HUES64 (cell line): ENCODE data around the gene LDB2.
A peak's percentile ranks its signal among the peaks of the same experiment; 100 is the strongest.

Experiments
- H3K27ac ChIP-seq: 2 replicates; pipeline ENCODE4 v1.7.0; 2013; ENCODE audit warnings: low read depth, low read length, inconsistent platforms
- H3K27me3 ChIP-seq: 2 replicates; pipeline ENCODE4 v1.6.1; 2013; ENCODE audit warnings: mild to moderate bottlenecking, low read length; ENCODE audit not compliant: insufficient read depth
- H3K36me3 ChIP-seq: 2 replicates; pipeline ENCODE4 v1.6.1; 2013; ENCODE audit warnings: mild to moderate bottlenecking, low read length; ENCODE audit not compliant: insufficient read depth
- H3K4me1 ChIP-seq: 2 replicates; pipeline ENCODE4 v1.6.1; 2013; ENCODE audit warnings: mild to moderate bottlenecking, low read length, moderate library complexity; ENCODE audit not compliant: insufficient read depth
- H3K4me3 ChIP-seq: 2 replicates; pipeline ENCODE4 v1.5.1; 2013; ENCODE audit warnings: mild to moderate bottlenecking, low read length, moderate library complexity
- H3K9ac ChIP-seq: 2 replicates; pipeline ENCODE4 v1.6.1; 2013; ENCODE audit warnings: mild to moderate bottlenecking, low read depth, low read length
- H3K9me3 ChIP-seq: 2 replicates; pipeline ENCODE4 v1.6.1; 2013; ENCODE audit warnings: low read depth, low read length; ENCODE audit not compliant: insufficient read depth
- WGBS: fragments of 150-250, 120-280 bp; methylation state at CpG from one replicate; pipeline ENCODE4 v1.1.7; 2013; ENCODE audit warnings: missing lambda C conversion rate; 5-methylcytosine and 5-hydroxymethylcytosine counted together

Gene LDB2

GRCh38 chr4:16843831-16844508, 54.5 kb downstream of the LDB2 start:
- H3K27me3 ChIP-seq: no peaks in the 10 kb centered on the region
- H3K27ac ChIP-seq: peak overlapping the region; percentile 29; the same call in 1 of the 2 replicates
- H3K4me3 ChIP-seq: no peak overlapping the region
- no peaks in the 10 kb centered on the region; the same call in 1 of the 2 replicates for H3K36me3 ChIP-seq
- no peaks in the 10 kb centered on the region for H3K9me3 ChIP-seq
- 85% methylated on average over 6 of the region's 6 CpGs for WGBS
- peaks cover 54% of the 10 kb centered on the region for H3K4me1 ChIP-seq
- no peak overlapping the region for H3K9ac ChIP-seq

GRCh38 chr4:16838226-16838875, 60.1 kb downstream of the LDB2 start:
- Histone ChIP-seq H3K36me3 (no peaks in the 10 kb centered on the region; the same call in 1 of the 2 replicates), H3K27ac (no peak overlapping the region), H3K9ac (no peak overlapping the region), H3K27me3 (no peaks in the 10 kb centered on the region), H3K4me3 (no peak overlapping the region), H3K4me1 (peaks cover 26% of the 10 kb centered on the region), H3K9me3 (no peaks in the 10 kb centered on the region)
- 87% methylated on average over 4 of the region's 4 CpGs for WGBS

GRCh38 chr4:16837475-16837874, 61.0 kb downstream of the LDB2 start:
- Histone ChIP-seq H3K36me3 (no peaks in the 10 kb centered on the region; the same call in 1 of the 2 replicates), H3K27ac (no peak overlapping the region), H3K4me1 (peaks cover 17% of the 10 kb centered on the region), H3K9ac (no peak overlapping the region), H3K9me3 (no peaks in the 10 kb centered on the region), H3K27me3 (no peaks in the 10 kb centered on the region), H3K4me3 (no peak overlapping the region)
- WGBS: 90% methylated on average over 2 of the region's 3 CpGs

GRCh38 chr4:16836324-16836723, 62.1 kb downstream of the LDB2 start:
- Histone ChIP-seq H3K9me3 (no peaks in the 10 kb centered on the region), H3K27me3 (no peaks in the 10 kb centered on the region), H3K9ac (no peak overlapping the region), H3K27ac (no peak overlapping the region), H3K36me3 (no peaks in the 10 kb centered on the region; the same call in 1 of the 2 replicates), H3K4me1 (peaks cover 10% of the 10 kb centered on the region; the same call in 1 of the 2 replicates), H3K4me3 (no peak overlapping the region)
- 93% methylated on average over 2 of the region's 2 CpGs for WGBS

GRCh38 chr4:16835597-16836247, 62.7 kb downstream of the LDB2 start:
- Histone ChIP-seq H3K4me3 (no peak overlapping the region), H3K9me3 (no peaks in the 10 kb centered on the region), H3K27ac (no peak overlapping the region), H3K9ac (no peak overlapping the region), H3K36me3 (no peaks in the 10 kb centered on the region), H3K27me3 (no peaks in the 10 kb centered on the region), H3K4me1 (peaks cover 10% of the 10 kb centered on the region; the same call in 1 of the 2 replicates)
- 100% methylated on average over 1 of the region's 2 CpGs for WGBS

- Histone ChIP-seq H3K36me3 (no peaks in the 10 kb centered on the region), H3K27me3 (no peaks in the 10 kb centered on the region), H3K4me1 (peaks cover 10% of the 10 kb centered on the region; the same call in 1 of the 2 replicates), H3K4me3 (no peak overlapping the region), H3K9ac (no peak overlapping the region), H3K9me3 (no peaks in the 10 kb centered on the region), H3K27ac (no peak overlapping the region)
- WGBS: no CpG with 5 or more reads among the region's 2 CpGs
Measured at GRCh38 chr4:16834814-16835213, 63.6 kb downstream of the LDB2 start.

- Histone ChIP-seq H3K9me3 (no peaks in the 10 kb centered on the region), H3K36me3 (no peaks in the 10 kb centered on the region), H3K9ac (no peak overlapping the region), H3K4me1 (peaks cover 17% of the 10 kb centered on the region), H3K27me3 (no peaks in the 10 kb centered on the region), H3K27ac (no peak overlapping the region), H3K4me3 (no peak overlapping the region)
- WGBS: 92% methylated on average over 4 of the region's 4 CpGs
Measured at GRCh38 chr4:16833722-16834121, 64.7 kb downstream of the LDB2 start.

GRCh38 chr4:16830081-16830480, 68.4 kb downstream of the LDB2 start:
- H3K27me3 ChIP-seq: no peaks in the 10 kb centered on the region

GRCh38 chr4:16827794-16828724, 70.4 kb downstream of the LDB2 start:
- Histone ChIP-seq H3K9me3 (no peaks in the 10 kb centered on the region), H3K27ac (peak overlapping the region; percentile 43; the same call in 1 of the 2 replicates), H3K4me1 (peaks cover 42% of the 10 kb centered on the region), H3K4me3 (no peak overlapping the region), H3K9ac (no peak overlapping the region), H3K27me3 (no peaks in the 10 kb centered on the region), H3K36me3 (no peaks in the 10 kb centered on the region)
- 83% methylated on average over 12 of the region's 12 CpGs for WGBS

More at GRCh38 chr4:16830081-16830480, 68.4 kb downstream of the LDB2 start:
- no peaks in the 10 kb centered on the region for H3K9me3 ChIP-seq
- H3K36me3 ChIP-seq: no peaks in the 10 kb centered on the region
- no peak overlapping the region for H3K4me3 ChIP-seq
- H3K4me1 ChIP-seq: peaks cover 42% of the 10 kb centered on the region
- no peak overlapping the region for H3K27ac ChIP-seq
- WGBS: no CpG with 5 or more reads among the region's 3 CpGs
- H3K9ac ChIP-seq: no peak overlapping the region

GRCh38 chr4:16827045-16827444, 71.4 kb downstream of the LDB2 start:
- 30% methylated on average over 4 of the region's 4 CpGs for WGBS
- peak overlapping the region; percentile 6; the same call in 1 of the 2 replicates for H3K9ac ChIP-seq

More at GRCh38 chr4:16827045-16827444, 71.4 kb downstream of the LDB2 start:
- peak overlapping the region; percentile 43; the same call in 1 of the 2 replicates for H3K27ac ChIP-seq
- no peaks in the 10 kb centered on the region for H3K9me3 ChIP-seq
- no peaks in the 10 kb centered on the region for H3K36me3 ChIP-seq
- peak overlapping the region; percentile 4; the same call in 1 of the 2 replicates for H3K4me3 ChIP-seq
- no peaks in the 10 kb centered on the region for H3K27me3 ChIP-seq
- peaks cover 42% of the 10 kb centered on the region for H3K4me1 ChIP-seq
